SJCRH30 (cell line): ENCODE results near the gene TTC14. TPM values are rescaled to one million over a fixed set of nuclear protein-coding genes. Genes with fewer than 3 reads are reported as not detected.
"Not testable (repeated sequence)": the region's sequence is repeated elsewhere in the genome, so short reads cannot be mapped to it uniquely, and the experiment has no call there.

ENCODE experiments used
- DNase-seq, 2 experiments: peaks; one replicate each; pipeline ENCODE4 v3.0.0-alpha.2; 2015 to 2020
- H3K27ac ChIP-seq: fragments of 250-450 bp; sonication (Bioruptor Pico); 2 replicates; pipeline ENCODE4 v1.5.1; 2020; ENCODE audit warnings: mild to moderate bottlenecking, moderate library complexity
- H3K27me3 ChIP-seq: fragments of 250-450 bp; sonication (Bioruptor Pico); 2 replicates; pipeline ENCODE4 v1.5.1; 2020; ENCODE audit warnings: mild to moderate bottlenecking, moderate library complexity
- H3K36me3 ChIP-seq: fragments of 250-450 bp; sonication (Bioruptor Pico); 2 replicates; pipeline ENCODE4 v1.5.1; 2020; ENCODE audit warnings: mild to moderate bottlenecking, moderate library complexity
- H3K4me1 ChIP-seq: fragments of 250-450 bp; sonication (Bioruptor Pico); 2 replicates; pipeline ENCODE4 v1.5.1; 2020; ENCODE audit warnings: mild to moderate bottlenecking, moderate library complexity
- H3K4me3 ChIP-seq: fragments of 250-450 bp; sonication (Bioruptor Pico); 2 replicates; pipeline ENCODE4 v1.5.1; 2020; ENCODE audit warnings: mild to moderate bottlenecking, moderate library complexity
- H3K9me3 ChIP-seq: fragments of 250-450 bp; sonication (Bioruptor Pico); replicated peaks from 2 replicates; pipeline ENCODE4 v1.5.1; 2020; ENCODE audit warnings: mild to moderate bottlenecking, moderate library complexity
- total RNA-seq: library from RNA; depleted of rRNA; stranded (reverse); fragments of >200 nt; shearing (Covaris generic); gene quantifications from 2 replicates; pipeline ENCODE4 v1.2.3, GENCODE V29; 2014

Gene TTC14
- total RNA-seq, 1 experiment from 2014 or later: 30.1 TPM

GRCh38 chr3:180615954-180616353 is 14.0 kb downstream of the TTC14 start:
- Histone ChIP-seq H3K4me3 (no peak overlapping the region), H3K4me1 (peaks cover 3% of the 10 kb centered on the region; the same call in 1 of the 2 replicates), H3K27ac (no peak overlapping the region), H3K36me3 (peaks cover 14% of the 10 kb centered on the region), H3K27me3 (no peaks in the 10 kb centered on the region), H3K9me3 (no peaks in the 10 kb centered on the region)
- peak; percentile 23 to 48 for DNase-seq

GRCh38 chr3:180617049-180617448 is 15.1 kb downstream of the TTC14 start:
- Histone ChIP-seq H3K36me3 (peaks cover 3% of the 10 kb centered on the region; the same call in 1 of the 2 replicates), H3K9me3 (no peaks in the 10 kb centered on the region), H3K4me1 (peaks cover 3% of the 10 kb centered on the region; the same call in 1 of the 2 replicates), H3K27me3 (no peaks in the 10 kb centered on the region), H3K27ac (no peak overlapping the region), H3K4me3 (no peak overlapping the region)
- no peak for DNase-seq

- not testable (repeated sequence) for H3K9me3 ChIP-seq, H3K4me3 ChIP-seq, H3K36me3 ChIP-seq, H3K27me3 ChIP-seq, H3K4me1 ChIP-seq, DNase-seq, H3K27ac ChIP-seq
These were observed 16.6 kb downstream of the TTC14 start for GRCh38 chr3:180618563-180618962.

GRCh38 chr3:180619723-180620122 is 17.8 kb downstream of the TTC14 start:
- Histone ChIP-seq H3K4me3 (no peak overlapping the region), H3K36me3 (no peaks in the 10 kb centered on the region), H3K4me1 (peaks cover 3% of the 10 kb centered on the region; the same call in 1 of the 2 replicates), H3K27ac (no peak overlapping the region), H3K27me3 (no peaks in the 10 kb centered on the region), H3K9me3 (no peaks in the 10 kb centered on the region)
- peak in 1 of 2 experiments; percentile 54 for DNase-seq

- Histone ChIP-seq H3K4me3 (no peak overlapping the region), H3K27ac (no peak overlapping the region), H3K36me3 (no peaks in the 10 kb centered on the region), H3K4me1 (peaks cover 3% of the 10 kb centered on the region; the same call in 1 of the 2 replicates), H3K27me3 (no peaks in the 10 kb centered on the region), H3K9me3 (no peaks in the 10 kb centered on the region)
- DNase-seq: no peak
These were observed 22.8 kb downstream of the TTC14 start for GRCh38 chr3:180624714-180625113.

GRCh38 chr3:180626844-180627243 is 24.9 kb downstream of the TTC14 start:
- no peaks in the 10 kb centered on the region for H3K4me1 ChIP-seq
- no peak for DNase-seq

GRCh38 chr3:180630371-180630770 is 28.4 kb downstream of the TTC14 start:
- Histone ChIP-seq H3K4me3 (no peak overlapping the region), H3K27me3 (no peaks in the 10 kb centered on the region), H3K27ac (no peak overlapping the region), H3K4me1 (no peaks in the 10 kb centered on the region), H3K9me3 (no peaks in the 10 kb centered on the region), H3K36me3 (no peaks in the 10 kb centered on the region)
- DNase-seq: no peak

More at GRCh38 chr3:180626844-180627243, 24.9 kb downstream of the TTC14 start:
- Histone ChIP-seq H3K36me3 (no peaks in the 10 kb centered on the region), H3K4me3 (no peak overlapping the region), H3K27me3 (no peaks in the 10 kb centered on the region), H3K27ac (no peak overlapping the region), H3K9me3 (no peaks in the 10 kb centered on the region)

GRCh38 chr3:180631317-180631716 is 29.4 kb downstream of the TTC14 start:
- Histone ChIP-seq H3K9me3 (no peaks in the 10 kb centered on the region), H3K4me1 (no peaks in the 10 kb centered on the region), H3K27me3 (no peaks in the 10 kb centered on the region), H3K27ac (no peak overlapping the region), H3K4me3 (no peak overlapping the region), H3K36me3 (no peaks in the 10 kb centered on the region)
- DNase-seq: no peak

- Histone ChIP-seq H3K4me1 (no peaks in the 10 kb centered on the region), H3K27me3 (no peaks in the 10 kb centered on the region), H3K27ac (no peak overlapping the region), H3K36me3 (no peaks in the 10 kb centered on the region), H3K4me3 (no peak overlapping the region), H3K9me3 (no peaks in the 10 kb centered on the region)
- DNase-seq: peak; percentile 20 to 43
These were observed 31.8 kb downstream of the TTC14 start for GRCh38 chr3:180633722-180634121.

- Histone ChIP-seq H3K9me3 (no peaks in the 10 kb centered on the region), H3K27me3 (no peaks in the 10 kb centered on the region), H3K27ac (no peak overlapping the region), H3K4me1 (no peaks in the 10 kb centered on the region), H3K36me3 (no peaks in the 10 kb centered on the region), H3K4me3 (no peak overlapping the region)
- DNase-seq: no peak
These were observed 39.0 kb downstream of the TTC14 start for GRCh38 chr3:180640987-180641386.

- DNase-seq: peak in 1 of 2 experiments; percentile 4
- Histone ChIP-seq H3K9me3 (no peaks in the 10 kb centered on the region), H3K36me3 (no peaks in the 10 kb centered on the region), H3K4me1 (no peaks in the 10 kb centered on the region), H3K4me3 (no peak overlapping the region), H3K27ac (no peak overlapping the region), H3K27me3 (no peaks in the 10 kb centered on the region)
These were observed 44.3 kb downstream of the TTC14 start for GRCh38 chr3:180646187-180646790.

- Histone ChIP-seq H3K36me3 (no peaks in the 10 kb centered on the region; the same call in 1 of the 2 replicates), H3K27ac (no peak overlapping the region), H3K4me3 (no peak overlapping the region), H3K27me3 (no peaks in the 10 kb centered on the region), H3K9me3 (no peaks in the 10 kb centered on the region), H3K4me1 (no peaks in the 10 kb centered on the region)
- no peak for DNase-seq
These were observed 54.4 kb downstream of the TTC14 start for GRCh38 chr3:180656406-180656805.

- no peaks in the 10 kb centered on the region for H3K9me3 ChIP-seq
- no peak for DNase-seq
- H3K4me1 ChIP-seq: no peaks in the 10 kb centered on the region
- H3K4me3 ChIP-seq: no peak overlapping the region
- no peak overlapping the region for H3K27ac ChIP-seq
- no peaks in the 10 kb centered on the region for H3K27me3 ChIP-seq
- no peaks in the 10 kb centered on the region; the same call in 1 of the 2 replicates for H3K36me3 ChIP-seq
These were observed 55.1 kb downstream of the TTC14 start for GRCh38 chr3:180657094-180657493.
